Loucy (cell line): ENCODE data around the gene CCL7.

ENCODE experiments used
- H2AFZ ChIP-seq: fragments of 200-600 bp; sonication (generic); 2 replicates; pipeline ENCODE4 v1.6.0; 2016; ENCODE audit warnings: antibody characterized with exemption, mild to moderate bottlenecking, low read length, moderate library complexity
- H3F3A ChIP-seq: fragments of 200-600 bp; 2 replicates; pipeline ENCODE4 v1.6.0; 2016; ENCODE audit warnings: antibody characterized with exemption, low read depth, mild to moderate bottlenecking
- H3K27me3 ChIP-seq: fragments of 200-600 bp; sonication (generic); 2 replicates; pipeline ENCODE4 v1.6.1; 2014; ENCODE audit warnings: low read length, mild to moderate bottlenecking; ENCODE audit not compliant: insufficient read depth, poor library complexity, severe bottlenecking
- H3K36me3 ChIP-seq: fragments of 200-600 bp; sonication (generic); 2 replicates; pipeline ENCODE4 v1.6.1; 2016; ENCODE audit warnings: low read length; ENCODE audit not compliant: insufficient read depth
- H3K4me1 ChIP-seq: fragments of 200-600 bp; sonication (generic); 2 replicates; pipeline ENCODE4 v1.5.1; 2014; ENCODE audit warnings: low read length, mild to moderate bottlenecking; ENCODE audit not compliant: insufficient read depth, poor library complexity, severe bottlenecking
- H3K4me2 ChIP-seq: fragments of 200-600 bp; sonication (generic); 2 replicates; pipeline ENCODE4 v1.6.0; 2014; ENCODE audit warnings: antibody characterized with exemption, low read length, low read depth, mild to moderate bottlenecking; ENCODE audit not compliant: poor library complexity, severe bottlenecking
- H3K4me3 ChIP-seq: fragments of 200-600 bp; sonication (generic); 2 replicates; pipeline ENCODE4 v1.5.1; 2014; ENCODE audit warnings: low read length, mild to moderate bottlenecking, mixed read lengths; ENCODE audit not compliant: poor library complexity, severe bottlenecking
- H3K79me2 ChIP-seq: fragments of 200-600 bp; sonication (generic); 2 replicates; pipeline ENCODE4 v1.6.1; 2014; ENCODE audit warnings: low read length; ENCODE audit not compliant: insufficient read depth
- H3K9ac ChIP-seq: fragments of 200-600 bp; sonication (generic); 2 replicates; pipeline ENCODE4 v1.6.0; 2014; ENCODE audit warnings: mild to moderate bottlenecking, low read depth, low read length, moderate library complexity; ENCODE audit not compliant: poor library complexity, severe bottlenecking
- H3K9me2 ChIP-seq: fragments of 200-600 bp; sonication (generic); replicated peaks from 2 replicates; pipeline ENCODE4 v1.6.1; 2016; ENCODE audit warnings: low read depth, low read length, mixed read lengths
- H3K9me3 ChIP-seq: fragments of 200-600 bp; sonication (generic); 2 replicates; pipeline ENCODE4 v1.6.1; 2014; ENCODE audit warnings: mild to moderate bottlenecking, antibody characterized with exemption, low read length, low read depth; ENCODE audit not compliant: insufficient read depth
- H4K20me1 ChIP-seq: fragments of 200-600 bp; sonication (generic); 2 replicates; pipeline ENCODE4 v1.6.0; 2014; ENCODE audit warnings: antibody characterized with exemption, low read length, mild to moderate bottlenecking; ENCODE audit not compliant: insufficient read depth, poor library complexity, severe bottlenecking
- CTCF ChIP-seq: fragments of 200-600 bp; sonication (generic); conservative IDR thresholded peaks from 2 replicates; pipeline ENCODE4 v1.5.1; 2014; ENCODE audit warnings: mild to moderate bottlenecking, antibody characterized with exemption, low read length
- EZH2phosphoT487 ChIP-seq: fragments of 200-600 bp; IDR thresholded peaks from 2 replicates; pipeline ENCODE4 v1.6.1; 2018; ENCODE audit warnings: antibody characterized with exemption, mild to moderate bottlenecking, moderate library complexity, borderline replicate concordance

CCL7 gene

GRCh38 chr17:34291721-34292348 lies 21.8 kb downstream of the CCL7 start:
- no peak overlapping the region for H3K4me3 ChIP-seq

GRCh38 chr17:34299027-34299426 lies 29.0 kb downstream of the CCL7 start:
- H4K20me1 ChIP-seq: no peaks in the 10 kb centered on the region
- H3K4me2 ChIP-seq: no peak overlapping the region

More at GRCh38 chr17:34291721-34292348, 21.8 kb downstream of the CCL7 start:
- H3K36me3 ChIP-seq: no peaks in the 10 kb centered on the region
- no peaks in the 10 kb centered on the region for H3K79me2 ChIP-seq
- no peak overlapping the region for H2AFZ ChIP-seq
- no peaks in the 10 kb centered on the region for H3K9me3 ChIP-seq
- H3K4me1 ChIP-seq: no peaks in the 10 kb centered on the region
- H4K20me1 ChIP-seq: no peaks in the 10 kb centered on the region
- no peaks in the 10 kb centered on the region for H3K27me3 ChIP-seq
- H3K4me2 ChIP-seq: no peak overlapping the region
- H3K9me2 ChIP-seq: no peaks in the 10 kb centered on the region
- no peak overlapping the region for H3K9ac ChIP-seq
- H3F3A ChIP-seq: no peaks in the 10 kb centered on the region
- TF ChIP-seq CTCF (no peak), EZH2phosphoT487 (no peak)

GRCh38 chr17:34299956-34300577 lies 30.0 kb downstream of the CCL7 start:
- Histone ChIP-seq H3K9ac (no peak overlapping the region), H3K27me3 (no peaks in the 10 kb centered on the region), H3K9me3 (no peaks in the 10 kb centered on the region), H3K4me2 (no peak overlapping the region), H3K4me3 (no peak overlapping the region), H3F3A (no peaks in the 10 kb centered on the region), H3K36me3 (no peaks in the 10 kb centered on the region), H4K20me1 (no peaks in the 10 kb centered on the region), H3K4me1 (no peaks in the 10 kb centered on the region), H3K9me2 (no peaks in the 10 kb centered on the region), H2AFZ (no peak overlapping the region), H3K79me2 (no peaks in the 10 kb centered on the region)
- TF ChIP-seq EZH2phosphoT487 (no peak), CTCF (no peak)

More at GRCh38 chr17:34299027-34299426, 29.0 kb downstream of the CCL7 start:
- Histone ChIP-seq H3K9me2 (no peaks in the 10 kb centered on the region), H3K9ac (no peak overlapping the region), H3K4me3 (no peak overlapping the region), H3K9me3 (no peaks in the 10 kb centered on the region), H3K79me2 (no peaks in the 10 kb centered on the region), H3K36me3 (no peaks in the 10 kb centered on the region), H3K4me1 (no peaks in the 10 kb centered on the region), H2AFZ (no peak overlapping the region), H3F3A (no peaks in the 10 kb centered on the region), H3K27me3 (no peaks in the 10 kb centered on the region)
- no peak for TF ChIP-seq CTCF
- no peak for TF ChIP-seq EZH2phosphoT487
